ENCODE results near the gene ENO4.

DNA sequence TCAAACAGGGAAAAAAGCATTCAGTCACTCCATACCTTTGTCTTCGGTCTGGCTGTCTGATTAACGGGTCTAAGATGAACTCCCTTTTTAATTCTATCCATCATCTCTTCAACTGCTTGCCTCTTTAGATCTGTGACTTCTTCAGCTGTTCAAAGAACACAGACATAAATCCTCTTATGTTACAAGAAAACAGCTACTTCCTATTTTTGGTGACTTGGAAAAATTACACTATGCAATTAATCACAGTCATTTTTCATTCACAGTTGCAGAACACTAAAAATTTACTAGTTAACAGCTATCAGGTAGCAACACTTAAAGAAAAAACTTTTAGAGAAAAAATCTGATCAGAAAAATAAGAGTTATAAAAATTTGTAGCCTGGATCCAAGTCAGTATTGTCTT, 66.0 kb downstream of the ENO4 start:
- TF ChIP-seq, protein P1, sequence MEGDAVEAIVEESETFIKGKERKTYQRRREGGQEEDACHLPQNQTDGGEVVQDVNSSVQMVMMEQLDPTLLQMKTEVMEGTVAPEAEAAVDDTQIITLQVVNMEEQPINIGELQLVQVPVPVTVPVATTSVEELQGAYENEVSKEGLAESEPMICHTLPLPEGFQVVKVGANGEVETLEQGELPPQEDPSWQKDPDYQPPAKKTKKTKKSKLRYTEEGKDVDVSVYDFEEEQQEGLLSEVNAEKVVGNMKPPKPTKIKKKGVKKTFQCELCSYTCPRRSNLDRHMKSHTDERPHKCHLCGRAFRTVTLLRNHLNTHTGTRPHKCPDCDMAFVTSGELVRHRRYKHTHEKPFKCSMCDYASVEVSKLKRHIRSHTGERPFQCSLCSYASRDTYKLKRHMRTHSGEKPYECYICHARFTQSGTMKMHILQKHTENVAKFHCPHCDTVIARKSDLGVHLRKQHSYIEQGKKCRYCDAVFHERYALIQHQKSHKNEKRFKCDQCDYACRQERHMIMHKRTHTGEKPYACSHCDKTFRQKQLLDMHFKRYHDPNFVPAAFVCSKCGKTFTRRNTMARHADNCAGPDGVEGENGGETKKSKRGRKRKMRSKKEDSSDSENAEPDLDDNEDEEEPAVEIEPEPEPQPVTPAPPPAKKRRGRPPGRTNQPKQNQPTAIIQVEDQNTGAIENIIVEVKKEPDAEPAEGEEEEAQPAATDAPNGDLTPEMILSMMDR (IDR thresholded peaks at IDR 0.05) = no peak
- TF ChIP-seq POLR2A (IDR thresholded peaks at IDR 0.05) = no peak
- TF ChIP-seq EP300 (IDR thresholded peaks at IDR 0.05) = no peak
- no peak for TF ChIP-seq POLR2AphosphoS5 (IDR thresholded peaks at IDR 0.05)
